WI38 (cell line): Measurements from ENCODE around the gene OLAH.
"Not testable (repeated sequence)": the region's sequence is repeated elsewhere in the genome, so short reads cannot be mapped to it uniquely, and the experiment has no call there.

Experiments used
- H3K4me3 ChIP-seq: 2 replicates; pipeline ENCODE4 v1.5.1; 2011; ENCODE audit warnings: low read depth, mild to moderate bottlenecking, control low read depth, low read length
- TF ChIP-seq, protein P1 (sequence below): IDR thresholded peaks from 2 replicates; pipeline ENCODE4 v1.5.1; 2012; ENCODE audit warnings: low read depth, mild to moderate bottlenecking, control low read depth, low read length

OLAH gene

DNA sequence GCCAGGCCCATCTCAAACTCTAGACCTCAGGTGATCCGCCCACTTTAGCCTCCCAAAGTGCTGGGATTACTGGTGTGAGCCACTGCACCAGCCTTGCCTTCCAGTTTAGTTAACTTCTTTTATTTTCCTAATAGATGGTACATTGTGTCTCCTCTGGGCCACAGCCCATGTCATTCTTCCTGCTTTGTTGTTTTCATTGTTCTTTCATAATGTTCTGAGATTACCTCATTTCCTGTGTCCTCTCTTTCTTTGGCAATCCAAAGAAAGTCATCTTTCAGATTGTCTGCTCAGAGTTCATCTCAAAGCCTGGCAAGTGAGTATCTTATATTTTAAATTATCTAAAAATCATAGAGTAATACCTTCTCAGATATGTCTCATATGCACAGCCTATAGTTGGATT is at the start of gene OLAH:
TSS of gene OLAH (plus strand) at position 270 of the 400 bp plus-strand sequence. CDS start 3,346 bp downstream, outside the sequence.
- no peak within 1 kb of the TSS for H3K4me3 ChIP-seq
- TF ChIP-seq, protein P1, sequence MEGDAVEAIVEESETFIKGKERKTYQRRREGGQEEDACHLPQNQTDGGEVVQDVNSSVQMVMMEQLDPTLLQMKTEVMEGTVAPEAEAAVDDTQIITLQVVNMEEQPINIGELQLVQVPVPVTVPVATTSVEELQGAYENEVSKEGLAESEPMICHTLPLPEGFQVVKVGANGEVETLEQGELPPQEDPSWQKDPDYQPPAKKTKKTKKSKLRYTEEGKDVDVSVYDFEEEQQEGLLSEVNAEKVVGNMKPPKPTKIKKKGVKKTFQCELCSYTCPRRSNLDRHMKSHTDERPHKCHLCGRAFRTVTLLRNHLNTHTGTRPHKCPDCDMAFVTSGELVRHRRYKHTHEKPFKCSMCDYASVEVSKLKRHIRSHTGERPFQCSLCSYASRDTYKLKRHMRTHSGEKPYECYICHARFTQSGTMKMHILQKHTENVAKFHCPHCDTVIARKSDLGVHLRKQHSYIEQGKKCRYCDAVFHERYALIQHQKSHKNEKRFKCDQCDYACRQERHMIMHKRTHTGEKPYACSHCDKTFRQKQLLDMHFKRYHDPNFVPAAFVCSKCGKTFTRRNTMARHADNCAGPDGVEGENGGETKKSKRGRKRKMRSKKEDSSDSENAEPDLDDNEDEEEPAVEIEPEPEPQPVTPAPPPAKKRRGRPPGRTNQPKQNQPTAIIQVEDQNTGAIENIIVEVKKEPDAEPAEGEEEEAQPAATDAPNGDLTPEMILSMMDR, result no peak

DNA sequence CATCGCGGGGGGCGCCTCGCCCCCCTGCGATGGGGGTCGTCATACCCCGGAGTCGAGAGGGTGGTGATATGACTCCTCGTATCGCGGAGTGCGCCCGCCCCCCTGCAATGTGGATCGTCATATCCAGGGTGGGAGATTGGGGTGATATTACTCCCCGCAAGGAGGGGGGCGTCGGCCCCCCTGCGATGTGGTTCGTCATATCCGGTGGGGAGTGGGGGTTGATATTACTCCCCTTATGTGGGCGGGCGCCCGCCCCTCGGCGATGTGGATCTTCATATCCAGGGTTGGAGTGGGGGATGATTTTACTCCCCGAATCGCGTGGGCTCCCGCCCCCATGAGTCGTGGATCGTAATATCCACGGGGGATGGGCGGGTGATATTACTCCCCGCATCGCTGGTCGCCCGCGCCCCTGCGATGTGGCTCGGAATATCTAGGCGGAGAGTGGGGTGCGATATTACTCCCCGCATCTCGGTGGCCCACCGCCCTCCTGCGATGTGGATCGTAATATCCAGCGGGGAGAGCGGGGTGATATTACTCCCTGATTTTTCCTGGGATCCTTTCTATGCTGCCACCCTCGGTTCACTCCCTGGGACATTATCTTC is 47.7 kb upstream of the OLAH start:
- H3K4me3 ChIP-seq, result no peak overlapping the region
- TF ChIP-seq, protein P1, result no peak

DNA sequence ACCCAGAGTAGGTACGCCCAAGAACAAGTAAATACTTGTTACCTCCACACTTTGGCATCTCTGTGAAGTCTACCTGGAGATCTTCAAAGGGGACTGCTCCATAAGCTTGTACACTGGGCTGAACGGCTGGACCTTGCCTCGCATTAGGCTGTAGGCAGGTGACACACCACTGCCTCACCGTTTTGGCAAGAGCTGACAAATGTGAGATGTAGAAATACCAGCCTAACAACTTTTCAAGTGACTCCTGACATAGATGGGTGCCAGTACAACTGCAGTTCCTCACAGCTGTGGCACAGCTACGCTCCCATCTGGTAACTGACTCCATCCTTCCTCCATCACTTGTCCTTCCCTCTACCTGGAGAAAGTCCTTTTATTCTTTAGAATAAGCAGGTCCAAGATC is 30.2 kb upstream of the OLAH start:
- H3K4me3 ChIP-seq, result not testable (repeated sequence)

DNA sequence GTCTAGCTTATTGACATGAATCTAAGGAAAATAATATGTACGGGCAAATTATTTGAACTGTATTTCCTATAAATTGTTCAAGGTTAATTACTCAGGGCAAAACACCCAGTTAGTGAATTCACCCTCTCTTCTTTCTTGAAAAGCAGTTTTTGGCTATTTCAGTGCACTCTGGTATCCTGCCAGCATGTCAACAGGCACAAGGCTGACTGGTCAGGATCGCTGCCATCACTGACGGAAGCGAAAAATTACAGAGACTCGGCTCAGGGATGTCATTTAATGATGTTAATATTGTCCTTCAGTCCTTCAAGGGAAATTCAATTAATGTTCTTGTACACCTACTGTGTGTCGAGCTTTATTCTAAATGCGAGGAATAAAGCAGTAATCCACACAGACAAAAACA is 28.3 kb upstream of the OLAH start:
- no peak overlapping the region for H3K4me3 ChIP-seq
- TF ChIP-seq, protein P1, result no peak

DNA sequence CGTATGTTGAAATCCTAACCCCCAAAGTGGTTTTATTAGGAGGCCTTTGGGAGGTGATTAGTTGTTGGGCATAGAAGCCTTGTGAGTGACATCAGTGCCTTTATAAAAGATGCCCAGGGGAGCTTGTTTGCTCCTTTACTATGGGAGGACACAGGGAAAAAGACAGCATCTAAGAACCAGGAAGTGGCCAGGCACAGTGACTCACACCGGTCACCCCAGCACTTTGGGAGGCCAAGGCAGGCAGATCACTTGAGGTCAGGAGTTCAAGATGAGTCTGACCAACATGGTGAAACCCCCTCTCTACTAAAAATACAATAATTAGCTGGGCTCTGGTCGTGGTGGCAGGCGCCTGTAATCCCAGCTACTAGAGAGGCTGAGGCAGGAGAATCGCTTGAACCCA is 22.8 kb upstream of the OLAH start:
- H3K4me3 ChIP-seq, result not testable (repeated sequence)

DNA sequence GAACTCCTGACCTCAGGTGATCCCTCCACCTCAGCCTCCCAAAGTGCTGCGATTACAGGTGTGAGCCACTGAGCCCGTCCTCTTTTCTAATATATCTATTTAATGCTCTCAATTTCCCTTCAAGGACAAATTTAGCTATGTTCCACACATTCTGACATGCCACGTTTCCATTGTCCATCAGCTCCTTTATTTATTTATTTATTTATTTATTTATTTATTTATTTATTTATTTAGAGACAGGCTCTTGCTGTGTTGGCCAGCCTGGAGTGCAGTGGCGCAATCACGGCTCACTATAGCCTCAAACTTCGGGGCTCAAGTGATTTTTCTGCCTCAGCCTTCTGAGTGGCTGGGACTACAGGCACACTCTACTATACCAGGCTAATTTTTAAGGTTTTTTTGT is 20.7 kb upstream of the OLAH start:
- not testable (repeated sequence) for H3K4me3 ChIP-seq

DNA sequence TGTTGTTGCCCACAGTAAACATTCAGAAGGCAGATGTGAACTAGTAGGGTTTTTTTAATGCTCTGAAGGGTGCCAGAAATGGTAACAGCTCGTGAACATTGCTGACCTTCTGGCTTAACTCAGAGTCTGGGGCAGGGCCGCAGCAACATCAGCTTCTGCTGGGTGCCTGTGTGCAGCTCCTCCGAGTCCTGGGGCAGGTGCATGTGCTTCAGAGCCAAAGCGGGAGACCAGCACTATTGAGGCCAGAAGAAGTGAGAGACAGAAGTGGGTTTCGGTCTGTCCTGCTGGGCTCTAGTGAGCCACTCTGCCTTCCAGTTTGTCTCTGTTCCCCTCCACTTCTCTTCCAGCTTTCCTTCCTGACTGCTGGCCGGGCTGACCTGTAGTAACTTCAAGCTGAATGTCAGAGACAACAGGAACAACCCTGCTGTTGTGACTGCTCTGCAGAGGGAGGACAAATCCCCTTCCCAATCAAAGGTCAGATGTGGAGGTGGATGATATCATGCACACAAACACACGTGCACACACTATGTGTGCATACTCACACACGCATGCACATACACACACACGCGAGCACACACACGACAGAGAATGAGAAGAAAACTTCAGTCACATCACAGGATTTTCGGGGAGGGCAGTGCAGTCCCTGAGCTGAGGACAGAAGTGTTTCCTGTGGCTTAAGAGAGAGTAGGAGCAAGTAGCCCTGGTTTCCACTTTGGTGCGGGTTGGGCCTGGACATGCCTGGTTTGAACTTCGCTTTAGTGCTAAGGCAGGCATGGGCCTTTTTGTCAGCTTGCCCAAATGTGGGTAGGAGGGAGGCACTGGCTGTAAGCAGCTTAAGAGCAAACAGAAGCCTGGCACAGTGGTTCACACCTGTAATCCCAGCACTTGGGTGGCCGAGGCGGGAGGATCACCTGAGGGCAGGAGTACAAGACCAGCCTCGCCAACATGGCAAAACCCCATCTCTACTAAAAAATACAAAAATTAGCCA is 19.4 kb upstream of the OLAH start:
- not testable (repeated sequence) for H3K4me3 ChIP-seq

DNA sequence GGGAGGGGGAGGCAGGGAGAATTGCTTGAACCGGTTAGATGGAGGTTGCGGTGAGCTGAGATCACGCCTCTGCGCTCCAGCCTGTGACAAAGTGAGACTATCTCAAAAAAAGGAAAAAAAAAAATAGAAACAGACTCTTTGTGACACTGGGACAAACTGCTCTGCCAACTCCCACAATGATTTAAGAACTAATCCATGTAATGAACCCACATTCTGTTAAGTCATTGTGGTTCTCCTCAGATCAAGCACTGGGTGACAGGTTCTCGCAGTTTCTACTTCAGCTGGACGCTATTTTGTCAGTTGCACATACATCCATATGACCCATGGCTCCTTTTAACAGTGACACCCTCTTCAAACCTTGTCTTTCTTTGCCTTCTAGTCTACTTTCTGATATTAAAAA is 18.7 kb upstream of the OLAH start:
- H3K4me3 ChIP-seq, result not testable (repeated sequence)

DNA sequence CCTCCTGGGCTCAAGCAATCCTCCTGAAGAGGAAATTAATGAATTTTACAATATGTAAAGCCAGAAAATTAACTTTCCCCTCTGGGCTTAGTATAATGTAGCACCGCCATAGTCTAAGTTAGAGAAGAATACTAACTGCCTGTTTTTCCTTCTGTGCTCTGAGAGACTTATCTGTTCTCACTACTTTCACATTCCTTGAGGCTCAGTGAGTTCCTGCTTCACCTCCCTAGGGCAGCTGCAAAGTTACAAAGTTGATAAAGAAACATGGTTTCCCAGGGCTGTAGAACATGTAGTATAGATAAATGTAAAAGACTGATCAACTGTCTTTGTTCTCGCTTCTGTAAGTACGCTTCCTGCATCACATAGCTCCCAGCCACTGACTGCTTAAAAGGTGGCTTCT is 16.0 kb upstream of the OLAH start:
- TF ChIP-seq, protein P1, result no peak

More for the DNA sequence above, 16.0 kb upstream of the OLAH start:
- no peak overlapping the region for H3K4me3 ChIP-seq
